Measurements from ENCODE around the gene ABCF2.

ABCF2 gene

DNA sequence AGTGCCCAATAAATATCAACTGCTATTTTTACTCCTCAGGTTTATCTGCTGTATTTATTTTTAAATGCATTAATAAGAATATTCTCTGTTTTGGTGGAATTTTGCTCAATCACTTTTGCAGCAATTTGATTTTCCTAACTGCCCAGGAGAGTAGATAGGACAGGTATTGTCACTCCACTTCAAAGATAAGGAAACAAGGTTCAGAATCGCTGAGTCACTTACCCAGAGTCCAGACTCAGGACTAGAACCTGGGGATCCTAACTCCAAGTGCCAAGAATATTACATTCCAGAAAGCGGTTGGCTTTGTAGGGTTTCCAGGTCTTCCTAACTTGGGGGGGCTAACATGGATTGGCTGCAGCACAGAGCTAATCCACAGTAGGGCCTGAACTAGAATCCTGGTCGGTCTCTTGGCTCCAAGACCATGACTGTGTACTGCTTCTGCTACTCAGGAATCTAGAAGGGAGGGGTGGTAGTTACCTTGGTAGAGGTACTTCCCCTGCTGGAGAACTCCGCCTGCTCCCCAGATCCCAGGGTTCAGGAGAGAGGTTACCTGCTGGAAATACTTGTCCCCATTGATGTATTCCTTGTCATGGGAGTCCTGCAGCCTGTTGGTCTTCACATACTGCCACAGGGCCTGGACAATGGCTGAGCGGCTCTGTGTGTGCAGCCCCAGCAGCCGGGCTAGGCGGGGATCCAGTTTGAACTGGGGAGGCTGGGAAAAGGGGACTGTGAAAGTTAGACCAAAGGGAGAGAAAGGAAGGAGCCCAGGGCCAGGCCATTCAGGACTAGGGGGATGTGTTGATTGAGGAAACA lies 14.1 kb upstream of the ABCF2 start:
- no peak overlapping the region for H3K9ac ChIP-seq (ENCODE audit: low read length)
- H4K20me1 ChIP-seq (ENCODE audit: insufficient read depth, low read length): no peaks in the 10 kb centered on the region
- peaks cover 8% of the 10 kb centered on the region for H3K27me3 ChIP-seq (ENCODE audit: insufficient read depth, low read length)
- peaks cover 31% of the 10 kb centered on the region for H3K4me1 ChIP-seq (ENCODE audit: insufficient read depth, low read length, severe bottlenecking)
- H3K79me2 ChIP-seq (ENCODE audit: insufficient read depth, low read length): no peaks in the 10 kb centered on the region
- H3F3A ChIP-seq (ENCODE audit: insufficient read depth, low read length): no peaks in the 10 kb centered on the region
- TF ChIP-seq EZH2 (IDR thresholded peaks at IDR 0.05; ENCODE audit: borderline replicate concordance, low read length): no peak
- no peak for TF ChIP-seq CTCF (IDR thresholded peaks at IDR 0.05; ENCODE audit: low read length)
- no peak overlapping the region for H3K27ac ChIP-seq (ENCODE audit: low read depth, low read length, poor library complexity, severe bottlenecking)
- H3K4me2 ChIP-seq (ENCODE audit: low read length): no peak overlapping the region
- H3K9me3 ChIP-seq (ENCODE audit: low read length): no peaks in the 10 kb centered on the region
- H3K9me2 ChIP-seq (ENCODE audit: low read depth, low read length): no peaks in the 10 kb centered on the region
- no peak overlapping the region for H3K4me3 ChIP-seq (ENCODE audit: low read depth, low read length, poor library complexity, severe bottlenecking)
- H2AFZ ChIP-seq (ENCODE audit: low read length): no peak overlapping the region
- peaks cover 34% of the 10 kb centered on the region for H3K36me3 ChIP-seq (ENCODE audit: insufficient read depth, low read length)

- Histone ChIP-seq H3K27ac (ENCODE audit: low read depth, low read length, poor library complexity, severe bottlenecking) (no peak overlapping the region), H3K36me3 (ENCODE audit: insufficient read depth, low read length) (peaks cover 38% of the 10 kb centered on the region), H3K4me3 (ENCODE audit: low read depth, low read length, poor library complexity, severe bottlenecking) (no peak overlapping the region), H3K79me2 (ENCODE audit: insufficient read depth, low read length) (no peaks in the 10 kb centered on the region), H3K9me3 (ENCODE audit: low read length) (no peaks in the 10 kb centered on the region), H3K4me1 (ENCODE audit: insufficient read depth, low read length, severe bottlenecking) (peaks cover 28% of the 10 kb centered on the region), H3K9ac (ENCODE audit: low read length) (no peak overlapping the region), H3F3A (ENCODE audit: insufficient read depth, low read length) (no peaks in the 10 kb centered on the region), H2AFZ (ENCODE audit: low read length) (no peak overlapping the region), H3K27me3 (ENCODE audit: insufficient read depth, low read length) (peaks cover 8% of the 10 kb centered on the region), H3K9me2 (ENCODE audit: low read depth, low read length) (no peaks in the 10 kb centered on the region), H4K20me1 (ENCODE audit: insufficient read depth, low read length) (no peaks in the 10 kb centered on the region), H3K4me2 (ENCODE audit: low read length) (no peak overlapping the region)
- no peak for TF ChIP-seq CTCF (IDR thresholded peaks at IDR 0.05; ENCODE audit: low read length)
- no peak for TF ChIP-seq EZH2 (IDR thresholded peaks at IDR 0.05; ENCODE audit: borderline replicate concordance, low read length)
These were observed 13.5 kb upstream of the ABCF2 start for GRCh38 chr7:151240536-151240935.

- H3F3A ChIP-seq (ENCODE audit: insufficient read depth, low read length): no peaks in the 10 kb centered on the region
- H3K79me2 ChIP-seq (ENCODE audit: insufficient read depth, low read length): no peaks in the 10 kb centered on the region
- H3K27me3 ChIP-seq (ENCODE audit: insufficient read depth, low read length): peaks cover 5% of the 10 kb centered on the region
- TF ChIP-seq CTCF (IDR thresholded peaks at IDR 0.05; ENCODE audit: low read length) (no peak), EZH2 (IDR thresholded peaks at IDR 0.05; ENCODE audit: borderline replicate concordance, low read length) (no peak)
- no peak overlapping the region for H3K27ac ChIP-seq (ENCODE audit: low read depth, low read length, poor library complexity, severe bottlenecking)
- no peak overlapping the region for H3K4me3 ChIP-seq (ENCODE audit: low read depth, low read length, poor library complexity, severe bottlenecking)
- H4K20me1 ChIP-seq (ENCODE audit: insufficient read depth, low read length): no peaks in the 10 kb centered on the region
- H3K4me2 ChIP-seq (ENCODE audit: low read length): no peak overlapping the region
- no peaks in the 10 kb centered on the region for H3K9me2 ChIP-seq (ENCODE audit: low read depth, low read length)
- H3K9ac ChIP-seq (ENCODE audit: low read length): no peak overlapping the region
- H3K36me3 ChIP-seq (ENCODE audit: insufficient read depth, low read length): peaks cover 44% of the 10 kb centered on the region
- H3K9me3 ChIP-seq (ENCODE audit: low read length): no peaks in the 10 kb centered on the region
- H3K4me1 ChIP-seq (ENCODE audit: insufficient read depth, low read length, severe bottlenecking): peaks cover 22% of the 10 kb centered on the region
- no peak overlapping the region for H2AFZ ChIP-seq (ENCODE audit: low read length)
These were observed 12.9 kb upstream of the ABCF2 start for GRCh38 chr7:151239837-151240459.
